ENCODE measurements around the gene JAK1.
"Not testable (repeated sequence)": the region's sequence is repeated elsewhere in the genome, so short reads cannot be mapped to it uniquely, and the experiment has no call there.

JAK1 gene

GRCh38 chr1:64948216-64948615, 18.1 kb downstream of the JAK1 start:
- no peak for DNase-seq

GRCh38 chr1:64946916-64947315, 19.4 kb downstream of the JAK1 start:
- no peak for DNase-seq

DNA sequence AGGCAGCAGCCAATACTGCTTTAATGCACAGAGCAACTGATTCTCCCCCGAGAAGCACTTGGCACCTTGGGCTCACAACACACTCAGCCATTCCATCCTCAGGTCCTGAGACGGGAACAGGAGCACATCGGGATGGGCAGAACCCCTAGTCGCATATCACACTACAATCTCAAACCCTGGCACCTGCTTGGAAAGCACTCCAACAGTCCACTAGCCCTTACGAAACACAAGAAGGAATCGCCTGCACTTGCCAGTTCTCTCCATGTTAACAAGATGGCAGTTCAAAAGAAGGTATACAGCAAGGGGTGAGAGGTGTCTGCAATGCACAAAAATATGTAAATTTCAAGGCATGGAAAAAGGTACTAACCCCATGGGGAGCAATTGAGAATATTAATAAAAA, 21.4 kb downstream of the JAK1 start:
- DNase-seq = no peak

DNA sequence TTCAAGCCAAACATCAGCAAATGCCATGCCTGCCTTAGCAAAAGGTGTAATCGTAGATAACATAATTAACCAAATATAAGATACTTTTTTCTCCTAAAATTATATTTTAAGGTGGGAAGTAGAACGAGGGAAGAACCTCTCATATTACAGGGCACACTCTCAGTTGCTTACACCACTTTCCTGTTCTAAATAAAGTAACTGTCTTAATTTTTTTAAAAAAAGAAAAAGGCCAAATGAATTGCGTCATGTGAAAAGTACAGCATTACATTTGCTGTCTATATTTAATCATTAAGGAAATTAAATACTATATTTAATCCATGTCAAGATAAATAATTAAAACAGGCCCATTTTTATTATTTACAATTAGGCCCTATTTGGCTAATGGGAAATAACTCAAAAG, 23.7 kb downstream of the JAK1 start:
- DNase-seq = no peak

DNA sequence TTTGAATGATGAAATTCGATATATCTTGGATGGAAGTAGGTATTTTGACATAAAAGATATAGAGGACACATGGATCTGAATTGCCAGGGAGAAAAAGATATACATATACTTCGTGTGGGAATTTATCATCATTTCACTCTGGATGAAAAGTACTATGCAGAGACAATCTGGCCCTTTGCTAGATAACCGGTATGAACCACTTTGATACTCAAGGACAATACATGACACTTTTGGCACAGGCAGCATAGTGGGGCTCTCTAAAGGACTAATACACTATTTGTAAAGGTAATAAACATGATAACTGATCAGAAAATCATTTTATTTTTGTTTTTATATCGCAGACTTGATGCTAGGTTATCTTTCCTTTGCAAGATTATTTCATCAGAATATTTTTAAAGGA, 24.2 kb downstream of the JAK1 start:
- DNase-seq = no peak

- no peak for DNase-seq
These were observed 24.8 kb downstream of the JAK1 start for GRCh38 chr1:64941461-64942117.

DNA sequence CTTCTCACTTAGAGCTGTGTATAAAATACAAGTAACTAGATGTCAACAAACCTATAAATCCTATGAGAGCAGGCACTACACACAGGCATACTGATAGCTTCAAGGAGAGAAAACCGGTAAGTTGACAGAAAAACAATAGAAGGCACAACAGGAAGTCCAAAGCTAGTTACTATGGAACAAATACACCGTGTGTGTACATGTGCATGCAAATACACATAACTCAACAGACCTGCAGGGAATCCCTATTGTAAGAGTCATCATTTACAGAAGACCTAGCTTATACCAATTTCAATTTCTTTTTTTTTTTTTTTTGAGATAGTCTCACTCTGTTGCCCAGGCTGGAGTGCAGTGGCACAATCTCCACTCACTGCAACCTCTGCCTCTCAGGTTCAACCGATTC, 26.3 kb downstream of the JAK1 start:
- peak; percentile 32 for DNase-seq

DNA sequence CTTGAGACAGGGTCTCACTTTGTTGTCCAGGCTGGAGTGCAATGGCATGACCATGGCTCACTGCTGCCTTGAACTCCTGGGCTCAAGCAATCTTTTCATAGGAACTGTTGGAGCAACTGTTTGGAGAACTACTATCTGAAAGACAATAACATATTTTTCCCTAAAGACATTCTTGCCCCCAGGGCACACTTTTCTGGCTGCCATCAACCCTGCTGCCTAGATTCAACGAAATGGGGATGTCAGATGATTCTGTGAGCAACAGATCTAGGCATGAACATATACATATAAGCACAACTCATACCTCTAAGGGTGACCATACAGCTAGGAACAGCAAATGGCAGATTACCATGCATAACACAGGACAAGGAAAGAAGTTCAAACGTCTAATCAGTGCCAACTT, 27.4 kb downstream of the JAK1 start:
- DNase-seq = no peak

DNA sequence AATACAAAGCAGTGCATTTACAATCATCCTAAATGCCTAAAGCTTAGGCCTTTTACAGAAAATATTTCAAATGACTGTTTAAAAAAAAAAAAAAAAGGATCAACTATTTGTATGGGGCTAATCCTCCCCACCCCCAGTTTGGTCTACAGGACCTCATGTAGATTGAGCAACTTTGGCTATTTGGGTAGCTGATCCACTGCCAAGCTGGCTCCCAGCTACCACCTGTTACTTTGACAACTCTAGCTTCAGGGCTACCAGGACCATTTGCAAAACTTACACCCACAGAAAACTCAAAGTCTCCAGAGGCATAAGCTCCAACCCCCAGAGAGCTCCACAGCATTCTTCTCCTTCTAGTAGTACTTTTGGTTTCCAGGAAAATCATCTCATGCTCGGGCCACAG, 29.4 kb downstream of the JAK1 start:
- DNase-seq = no peak

DNA sequence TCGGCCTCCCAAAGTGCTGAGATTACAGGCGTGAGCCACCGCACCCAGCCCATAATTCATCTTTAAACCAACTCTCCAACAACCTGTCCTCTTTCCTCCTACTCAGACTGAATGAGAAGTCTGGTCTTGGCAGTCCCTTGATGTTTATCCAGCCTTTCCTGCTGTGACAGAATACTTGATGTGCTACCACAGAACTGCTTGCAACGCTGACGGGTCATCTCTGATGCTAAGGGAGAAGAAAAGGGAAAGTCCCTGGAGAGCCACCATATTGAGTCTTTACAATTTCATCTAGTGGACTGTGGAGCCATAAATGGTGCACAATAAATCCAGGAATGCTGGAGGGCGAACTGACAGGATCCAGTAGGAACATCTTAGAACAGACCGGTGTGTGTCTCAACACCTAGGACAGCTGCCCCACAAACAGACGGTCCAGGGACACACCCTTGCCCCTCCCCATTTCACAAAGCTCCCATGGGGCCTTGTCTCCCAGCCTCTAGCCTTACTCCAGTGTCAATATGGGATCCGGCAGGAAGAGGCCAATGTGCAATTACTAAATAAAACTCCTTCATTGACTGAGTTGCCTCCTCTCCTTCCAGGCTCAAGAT, 30.7 kb downstream of the JAK1 start:
- DNase-seq = no peak

- no peak for DNase-seq
These were observed 31.5 kb downstream of the JAK1 start for GRCh38 chr1:64934878-64935275.

DNA sequence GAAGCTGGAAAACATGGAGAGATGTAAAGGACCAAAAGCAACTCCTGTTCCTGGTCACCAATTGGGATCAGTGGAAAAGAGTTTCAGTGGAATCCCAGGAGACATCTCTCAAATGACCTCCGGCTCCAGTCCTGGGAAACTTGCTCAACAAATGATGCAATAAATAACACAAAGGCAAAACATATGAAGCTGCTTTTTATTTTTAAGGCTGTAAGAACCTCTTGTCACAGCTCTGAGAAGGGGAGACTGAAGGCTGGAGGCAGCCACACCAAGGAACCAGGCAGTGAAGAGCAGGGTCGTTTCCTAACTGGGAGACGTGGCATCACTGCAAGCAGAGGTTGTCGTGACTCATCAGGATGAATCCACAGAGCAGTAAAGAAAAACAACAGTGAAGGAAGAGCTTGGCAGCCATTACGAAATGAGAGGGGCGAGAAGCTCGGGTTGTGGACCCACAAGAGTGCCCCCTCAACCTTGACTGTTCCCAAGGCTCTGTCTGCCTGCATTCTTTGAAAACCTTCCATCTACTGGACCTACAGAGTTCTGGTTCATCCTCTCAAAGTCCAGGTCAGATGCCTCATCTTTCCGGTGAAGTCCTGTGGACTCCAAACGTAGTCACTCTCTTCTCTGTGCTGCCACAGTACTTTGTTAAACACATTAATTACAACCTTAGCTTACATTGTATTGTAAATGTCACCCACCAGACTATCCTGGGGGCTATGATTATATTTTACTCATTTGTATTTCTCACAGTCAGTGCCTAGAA, 32.1 kb downstream of the JAK1 start:
- no peak for DNase-seq

- no peak for DNase-seq
These were observed 32.9 kb downstream of the JAK1 start for GRCh38 chr1:64933296-64934070.

GRCh38 chr1:64932962-64933295, 33.4 kb downstream of the JAK1 start:
- no peak for DNase-seq

DNA sequence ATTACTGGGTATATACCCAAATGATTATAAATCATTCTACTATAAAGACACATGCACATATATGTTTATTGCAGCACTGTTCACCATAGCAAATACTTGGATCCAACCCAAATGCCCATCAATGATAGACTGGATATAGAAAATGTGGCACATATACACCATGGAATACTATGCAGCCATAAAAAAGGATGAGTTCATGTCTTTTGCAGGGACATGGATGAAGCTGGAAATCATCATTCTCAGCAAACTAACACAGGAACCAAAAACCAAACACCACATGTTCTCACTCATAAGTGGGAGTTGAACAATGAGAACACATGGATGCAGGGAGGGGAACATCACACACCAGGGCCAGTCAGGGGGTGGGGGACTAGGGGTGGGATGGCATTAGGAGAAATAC, 35.7 kb downstream of the JAK1 start:
- DNase-seq = not testable (repeated sequence)

DNA sequence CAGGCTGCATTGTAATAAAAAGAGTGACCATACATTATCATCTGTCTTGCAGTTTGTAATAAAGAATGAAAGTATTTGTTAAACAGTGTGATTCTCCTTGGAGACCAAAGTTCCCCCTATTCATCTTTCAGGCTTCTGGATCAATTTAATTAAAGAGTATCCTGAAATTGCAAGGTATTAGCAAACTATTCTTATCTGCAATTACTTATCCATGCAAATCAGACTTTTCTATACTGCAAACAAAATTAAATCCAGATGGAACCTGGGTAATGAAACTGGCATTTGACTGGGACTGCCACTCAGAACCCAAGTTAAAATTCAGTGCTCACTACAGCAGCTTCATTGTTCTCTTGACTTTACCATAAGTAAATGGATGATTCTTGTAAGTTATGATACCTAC, 37.1 kb downstream of the JAK1 start:
- no peak for DNase-seq

- no peak for DNase-seq
These were observed 38.0 kb downstream of the JAK1 start for GRCh38 chr1:64928325-64928724.

DNA sequence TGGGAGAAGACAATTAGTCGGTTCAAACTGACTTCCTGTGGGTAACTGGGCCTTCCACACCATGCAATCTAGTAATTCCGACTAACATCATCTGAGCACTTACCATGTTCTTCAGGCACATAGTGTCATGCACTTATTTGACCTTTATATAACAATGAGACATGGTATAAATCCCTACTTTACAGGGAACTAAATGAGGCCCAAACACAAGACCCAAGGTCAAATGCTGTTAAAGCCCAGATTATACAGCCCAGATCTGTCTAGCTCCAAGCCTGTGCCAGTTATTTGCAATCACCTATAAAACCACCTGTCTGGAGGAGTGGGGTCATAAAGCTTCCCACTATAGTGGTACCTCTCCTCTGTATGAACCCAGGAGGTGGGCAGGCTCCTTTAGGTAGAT, 40.8 kb downstream of the JAK1 start:
- no peak for DNase-seq

DNA sequence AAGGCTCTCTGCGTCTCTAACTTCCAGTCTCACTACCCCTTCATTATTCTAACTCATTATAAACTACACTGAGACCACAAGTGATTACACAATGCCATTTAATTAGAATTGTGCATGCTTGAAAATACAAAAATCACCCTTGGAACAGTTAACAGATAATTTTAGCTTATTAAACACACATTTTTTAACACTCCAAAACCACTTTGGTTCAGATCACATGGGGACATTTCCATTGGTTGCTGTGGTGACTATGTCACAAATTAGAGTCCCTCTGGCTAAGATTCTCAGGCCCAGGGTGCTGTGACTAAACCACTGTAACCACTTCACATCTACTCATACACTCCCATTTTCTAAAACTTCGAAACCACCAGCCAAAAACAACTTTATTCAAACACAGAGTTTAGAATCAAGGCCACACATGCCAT, 43.0 kb downstream of the JAK1 start:
- no peak for DNase-seq

DNA sequence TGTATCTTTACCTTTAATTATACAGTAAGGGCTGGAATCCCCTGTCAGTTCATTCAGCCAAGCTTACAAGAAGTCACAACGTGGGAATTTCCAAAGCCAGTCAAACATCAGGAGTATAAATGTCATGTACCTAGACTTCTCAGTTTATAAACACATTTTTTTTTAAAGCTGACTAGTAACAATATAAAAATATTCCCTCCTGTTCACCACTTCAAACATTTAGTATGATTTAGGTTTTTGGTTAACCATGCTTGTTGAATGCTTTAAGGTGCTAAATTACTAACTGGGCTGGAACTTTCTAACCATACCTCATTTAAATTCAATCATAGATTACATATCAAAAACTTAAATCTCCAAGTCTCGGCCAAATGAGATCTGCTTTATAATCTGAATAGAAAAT, 44.0 kb downstream of the JAK1 start:
- DNase-seq = no peak

DNA sequence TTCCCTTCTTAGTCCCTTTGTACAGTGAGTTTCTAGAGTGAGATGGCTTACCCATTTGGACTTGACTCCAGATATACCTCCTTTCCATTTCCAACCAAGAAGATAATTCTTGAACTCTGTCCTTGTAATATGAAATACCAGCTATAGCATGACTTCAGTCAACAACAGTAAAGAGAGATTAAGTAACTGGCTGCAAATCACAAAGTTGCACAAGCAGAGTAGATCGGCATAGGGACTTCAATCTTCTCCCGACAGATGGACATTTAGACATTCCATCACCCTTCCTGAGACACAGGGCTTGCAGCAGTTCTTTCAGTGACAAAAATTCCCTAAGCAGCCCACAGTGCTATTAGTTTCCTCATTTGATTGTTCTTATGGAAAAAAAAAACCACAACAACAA, 44.6 kb downstream of the JAK1 start:
- no peak for DNase-seq

GRCh38 chr1:64920941-64921589, 45.3 kb downstream of the JAK1 start:
- no peak for DNase-seq

- DNase-seq = not testable (repeated sequence)
These were observed 47.2 kb downstream of the JAK1 start for GRCh38 chr1:64919120-64919519.

Measured in NCI-H345 (cell line).